ENCODE data around the gene FOXL1.
"Not testable (repeated sequence)": the region's sequence is repeated elsewhere in the genome, so short reads cannot be mapped to it uniquely, and the experiment has no call there.

FOXL1 gene

GRCh38 chr16:86581458-86581857 lies 3.1 kb downstream of the FOXL1 start:
- DNase-seq, result no peak

GRCh38 chr16:86584071-86584685 lies 5.8 kb downstream of the FOXL1 start:
- no peak for DNase-seq

GRCh38 chr16:86584726-86585721 lies 6.7 kb downstream of the FOXL1 start:
- no peak for DNase-seq

- DNase-seq, result no peak
Measured at GRCh38 chr16:86585821-86586611, 7.7 kb downstream of the FOXL1 start.

- no peak for DNase-seq
Measured at GRCh38 chr16:86587487-86587886, 9.1 kb downstream of the FOXL1 start.

- DNase-seq, result not testable (repeated sequence)
Measured at GRCh38 chr16:86587955-86588354, 9.6 kb downstream of the FOXL1 start.

- no peak for DNase-seq
Measured at GRCh38 chr16:86590501-86591144, 12.3 kb downstream of the FOXL1 start.

GRCh38 chr16:86591270-86591669 lies 12.9 kb downstream of the FOXL1 start:
- DNase-seq, result no peak

GRCh38 chr16:86593913-86594620 lies 15.7 kb downstream of the FOXL1 start:
- no peak for DNase-seq

- DNase-seq, result no peak
Measured at GRCh38 chr16:86594721-86595120, 16.4 kb downstream of the FOXL1 start.

GRCh38 chr16:86595983-86596605 lies 17.7 kb downstream of the FOXL1 start:
- DNase-seq, result no peak

- DNase-seq, result no peak
Measured at GRCh38 chr16:86597126-86597879, 19.0 kb downstream of the FOXL1 start.

- DNase-seq, result no peak
Measured at GRCh38 chr16:86597880-86598606, 19.7 kb downstream of the FOXL1 start.

GRCh38 chr16:86598607-86599565 lies 20.5 kb downstream of the FOXL1 start:
- DNase-seq, result no peak

- DNase-seq, result no peak
Measured at GRCh38 chr16:86601356-86601755, 23.0 kb downstream of the FOXL1 start.

GRCh38 chr16:86602521-86602920 lies 24.2 kb downstream of the FOXL1 start:
- DNase-seq, result no peak

- DNase-seq, result peak; percentile 40
Measured at GRCh38 chr16:86604436-86605193, 26.3 kb downstream of the FOXL1 start.

- DNase-seq, result no peak
Measured at GRCh38 chr16:86605950-86606349, 27.6 kb downstream of the FOXL1 start.

Data from stimulated activated CD4-positive, alpha-beta T cell treated with anti-CD3 and anti-CD28 coated beads, Interleukin-4, amount 100 ng/mL, for 24 hours (primary cell).